Astrocyte (in vitro differentiated cells and primary cell): ENCODE results near the gene B3GALT6. TPM values are rescaled to one million over a fixed set of nuclear protein-coding genes. Genes with fewer than 3 reads are reported as not detected.

Source experiments
- DNase-seq: peaks from one replicate; pipeline ENCODE4 v3.0.0-alpha.2; 2010; ENCODE audit warnings: low read depth
- FAIRE-seq: peaks from 2 replicates; lab custom pipeline; 2011; peaks lifted over from hg19 to GRCh38; lab: Jason Lieb, UNC
- H2AFZ ChIP-seq: 2 replicates; pipeline ENCODE4 v1.6.0; 2012; ENCODE audit warnings: low read depth, low read length, inconsistent platforms
- H3K27ac ChIP-seq: 2 replicates; pipeline ENCODE4 v1.5.1; 2011; ENCODE audit warnings: low read depth, low read length, inconsistent platforms
- H3K27me3 ChIP-seq: 2 replicates; pipeline ENCODE4 v1.6.0; 2011; ENCODE audit warnings: low read length, inconsistent platforms; ENCODE audit not compliant: insufficient read depth
- H3K36me3 ChIP-seq: 2 replicates; pipeline ENCODE4 v1.5.1; 2011; ENCODE audit warnings: low read length, inconsistent platforms; ENCODE audit not compliant: insufficient read depth
- H3K4me1 ChIP-seq: 2 replicates; pipeline ENCODE4 v1.5.1; 2011; ENCODE audit warnings: low read length, inconsistent platforms; ENCODE audit not compliant: insufficient read depth
- H3K4me2 ChIP-seq: 2 replicates; pipeline ENCODE4 v1.6.0; 2012; ENCODE audit warnings: low read length, inconsistent platforms
- H3K4me3 ChIP-seq: 2 replicates; pipeline ENCODE4 v1.5.1; 2011; ENCODE audit warnings: low read depth, mild to moderate bottlenecking, low read length, inconsistent platforms; ENCODE audit not compliant: insufficient read depth
- H3K79me2 ChIP-seq: 2 replicates; pipeline ENCODE4 v1.6.0; 2012; ENCODE audit warnings: mild to moderate bottlenecking, low read length, inconsistent platforms; ENCODE audit not compliant: insufficient read depth
- H3K9ac ChIP-seq: 2 replicates; pipeline ENCODE4 v1.6.0; 2012; ENCODE audit warnings: mild to moderate bottlenecking, low read length, inconsistent platforms
- H3K9me3 ChIP-seq: 2 replicates; pipeline ENCODE4 v1.5.1; 2012; ENCODE audit warnings: low read depth, mild to moderate bottlenecking, low read length, inconsistent platforms; ENCODE audit not compliant: insufficient read depth
- H4K20me1 ChIP-seq: 2 replicates; pipeline ENCODE4 v1.6.0; 2012; ENCODE audit warnings: low read length, inconsistent platforms; ENCODE audit not compliant: insufficient read depth
- H3K27ac Mint-ChIP-seq: one replicate; pipeline ENCODE4 v1.8.0; 2021; ENCODE audit warnings: mild to moderate bottlenecking, mixed read lengths; ENCODE audit not compliant: unreplicated experiment
- H3K27me3 Mint-ChIP-seq: one replicate; pipeline ENCODE4 v1.8.0; 2021; ENCODE audit warnings: low read depth, mixed read lengths; ENCODE audit not compliant: unreplicated experiment
- H3K36me3 Mint-ChIP-seq: one replicate; pipeline ENCODE4 v1.8.0; 2021; ENCODE audit warnings: low read depth, mixed read lengths; ENCODE audit not compliant: unreplicated experiment
- H3K4me1 Mint-ChIP-seq: one replicate; pipeline ENCODE4 v1.8.0; 2021; ENCODE audit warnings: low read depth, mixed read lengths; ENCODE audit not compliant: unreplicated experiment
- H3K4me3 Mint-ChIP-seq: one replicate; pipeline ENCODE4 v1.8.0; 2021; ENCODE audit warnings: mild to moderate bottlenecking, moderate library complexity, mixed read lengths; ENCODE audit not compliant: unreplicated experiment
- H3K9me3 Mint-ChIP-seq: one replicate; pipeline ENCODE4 v1.8.0; 2021; ENCODE audit warnings: mild to moderate bottlenecking, mixed read lengths; ENCODE audit not compliant: unreplicated experiment
- EZH2 ChIP-seq: IDR thresholded peaks from 2 replicates; pipeline ENCODE4 v1.6.1; 2012; ENCODE audit warnings: mild to moderate bottlenecking, low read length, inconsistent platforms; ENCODE audit not compliant: insufficient read depth
- total RNA-seq: library from RNA; stranded (reverse); gene quantifications from 2 replicates; pipeline ENCODE4 v1.2.1, GENCODE V29; 2021
- TF ChIP-seq, protein P1 (sequence below): IDR thresholded peaks from 2 replicates; pipeline ENCODE4 v1.5.1; 2011; ENCODE audit warnings: low read depth, mild to moderate bottlenecking, inconsistent platforms, low read length, moderate library complexity; ENCODE audit not compliant: insufficient read depth

The B3GALT6 gene
- total RNA-seq, 1 donor from 2014 or later, result 22.4 TPM

DNA sequence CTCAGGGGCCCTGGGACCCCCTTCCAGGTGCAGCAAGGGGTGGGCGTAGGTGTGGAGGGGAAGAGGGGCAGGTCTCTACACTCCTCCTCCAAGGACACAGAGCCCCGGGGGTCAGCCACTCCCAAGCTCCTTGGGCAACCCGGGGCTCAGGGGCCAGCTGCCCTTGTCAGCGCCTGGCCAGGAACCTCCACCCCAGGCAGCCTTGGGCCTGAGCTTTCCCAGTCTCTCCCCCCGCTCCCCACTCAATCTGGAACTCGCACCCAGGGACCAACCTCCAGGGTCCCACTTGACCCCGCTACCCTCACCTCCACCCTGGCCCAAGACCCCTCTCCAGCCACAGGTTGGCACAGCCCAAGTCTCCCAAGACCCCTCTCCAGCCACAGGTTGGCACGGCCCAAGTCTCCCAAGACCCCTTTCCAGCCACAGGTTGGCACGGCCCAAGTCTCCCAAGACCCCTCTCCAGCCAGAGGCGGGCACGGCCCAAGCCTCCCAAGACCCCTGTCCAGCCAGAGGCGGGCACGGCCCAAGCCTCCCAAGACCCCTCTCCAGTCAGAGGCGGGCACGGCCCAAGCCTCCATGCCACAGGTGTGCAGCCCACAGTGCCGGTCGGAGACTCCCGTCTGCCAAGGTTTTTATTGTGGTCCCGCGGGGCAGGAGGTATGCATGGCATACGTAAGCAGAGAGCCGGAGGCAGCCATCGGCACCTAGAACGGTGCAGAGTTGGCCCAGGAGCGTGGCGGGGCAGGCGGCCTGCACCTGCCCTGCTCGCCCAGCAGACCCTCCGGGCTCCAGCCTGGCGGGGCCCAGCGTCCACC lies 21.1 kb upstream of the B3GALT6 start:
- Histone ChIP-seq H3K79me2 (no peaks in the 10 kb centered on the region), H3K4me3 (no peak overlapping the region), H2AFZ (no peak overlapping the region), H3K9ac (no peak overlapping the region), H3K9me3 (no peaks in the 10 kb centered on the region), H4K20me1 (peaks cover 7% of the 10 kb centered on the region), H3K27ac (no peak overlapping the region), H3K27me3 (peaks cover 3% of the 10 kb centered on the region), H3K36me3 (no peaks in the 10 kb centered on the region), H3K4me1 (peaks cover 27% of the 10 kb centered on the region), H3K4me2 (no peak overlapping the region)
- no peaks in the 10 kb centered on the region for H3K9me3 Mint-ChIP-seq
- H3K36me3 Mint-ChIP-seq, result no peaks in the 10 kb centered on the region
- H3K4me1 Mint-ChIP-seq, result peaks cover 7% of the 10 kb centered on the region
- DNase-seq (no peak), FAIRE-seq (no peak)
- H3K4me3 Mint-ChIP-seq, result no peak overlapping the region
- no peak overlapping the region for H3K27ac Mint-ChIP-seq
- TF ChIP-seq, protein P1, sequence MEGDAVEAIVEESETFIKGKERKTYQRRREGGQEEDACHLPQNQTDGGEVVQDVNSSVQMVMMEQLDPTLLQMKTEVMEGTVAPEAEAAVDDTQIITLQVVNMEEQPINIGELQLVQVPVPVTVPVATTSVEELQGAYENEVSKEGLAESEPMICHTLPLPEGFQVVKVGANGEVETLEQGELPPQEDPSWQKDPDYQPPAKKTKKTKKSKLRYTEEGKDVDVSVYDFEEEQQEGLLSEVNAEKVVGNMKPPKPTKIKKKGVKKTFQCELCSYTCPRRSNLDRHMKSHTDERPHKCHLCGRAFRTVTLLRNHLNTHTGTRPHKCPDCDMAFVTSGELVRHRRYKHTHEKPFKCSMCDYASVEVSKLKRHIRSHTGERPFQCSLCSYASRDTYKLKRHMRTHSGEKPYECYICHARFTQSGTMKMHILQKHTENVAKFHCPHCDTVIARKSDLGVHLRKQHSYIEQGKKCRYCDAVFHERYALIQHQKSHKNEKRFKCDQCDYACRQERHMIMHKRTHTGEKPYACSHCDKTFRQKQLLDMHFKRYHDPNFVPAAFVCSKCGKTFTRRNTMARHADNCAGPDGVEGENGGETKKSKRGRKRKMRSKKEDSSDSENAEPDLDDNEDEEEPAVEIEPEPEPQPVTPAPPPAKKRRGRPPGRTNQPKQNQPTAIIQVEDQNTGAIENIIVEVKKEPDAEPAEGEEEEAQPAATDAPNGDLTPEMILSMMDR, result no peak
- TF ChIP-seq EZH2, result no peak
- peaks cover 2% of the 10 kb centered on the region for H3K27me3 Mint-ChIP-seq

DNA sequence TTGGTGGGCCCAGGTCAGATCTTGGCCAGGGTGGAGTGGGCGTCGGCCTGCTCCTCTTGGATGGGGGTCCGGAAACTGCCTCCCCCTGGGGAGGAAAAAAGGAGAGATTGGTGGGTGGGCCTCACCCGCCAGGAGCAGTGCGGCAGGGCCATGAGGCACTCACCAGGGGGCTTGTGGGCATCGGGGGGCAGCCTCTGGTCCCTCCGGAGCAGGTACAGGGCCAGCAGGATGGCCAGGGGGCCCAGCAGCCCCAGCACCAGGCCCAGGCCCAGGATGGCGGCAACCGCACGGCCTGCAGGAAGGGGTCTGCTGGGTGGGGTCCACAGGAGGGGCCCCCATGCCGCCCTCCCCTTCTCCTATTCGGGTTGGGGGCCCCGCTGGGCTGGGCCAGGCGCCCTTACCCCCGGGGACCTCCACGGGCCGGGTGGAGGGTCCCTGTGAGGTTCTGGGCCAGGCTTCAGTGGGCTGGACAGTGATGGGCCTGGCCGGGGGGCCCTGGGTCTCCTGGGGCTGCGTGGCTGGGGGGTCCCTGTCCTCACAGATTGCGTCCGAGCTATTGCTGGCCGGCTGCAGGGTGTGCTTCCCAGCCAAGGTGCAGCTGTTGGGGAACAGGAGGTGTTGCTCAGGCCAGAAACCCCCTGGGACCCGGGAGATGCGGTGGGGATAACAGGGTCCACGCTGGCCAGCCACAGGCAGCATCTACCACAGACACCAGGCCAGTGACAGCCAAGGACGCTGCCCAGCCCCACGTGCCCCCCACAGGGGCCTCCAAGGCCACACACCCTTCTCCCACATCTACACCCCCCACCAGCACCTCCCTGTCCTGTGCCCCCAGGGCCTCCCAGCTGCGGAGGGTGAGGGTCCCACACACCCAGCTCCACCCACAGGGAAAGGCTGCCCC lies 20.2 kb upstream of the B3GALT6 start:
- no peak overlapping the region for H3K4me2 ChIP-seq
- H3K27ac ChIP-seq, result no peak overlapping the region
- no peak overlapping the region for H3K9ac ChIP-seq
- no peak overlapping the region for H3K4me3 ChIP-seq
- H3K4me1 ChIP-seq, result peaks cover 18% of the 10 kb centered on the region
- Mint-ChIP-seq H3K4me1 (peaks cover 7% of the 10 kb centered on the region), H3K27ac (no peak overlapping the region), H3K27me3 (peaks cover 2% of the 10 kb centered on the region), H3K36me3 (peaks cover 3% of the 10 kb centered on the region), H3K9me3 (no peaks in the 10 kb centered on the region), H3K4me3 (no peak overlapping the region)
- no peak for DNase-seq
- TF ChIP-seq EZH2, result no peak
- TF ChIP-seq, protein P1, result no peak
- H3K36me3 ChIP-seq, result no peaks in the 10 kb centered on the region
- no peaks in the 10 kb centered on the region for H3K79me2 ChIP-seq
- FAIRE-seq, result no peak
- peaks cover 12% of the 10 kb centered on the region for H4K20me1 ChIP-seq
- H3K27me3 ChIP-seq, result no peaks in the 10 kb centered on the region
- H3K9me3 ChIP-seq, result no peaks in the 10 kb centered on the region
- no peak overlapping the region for H2AFZ ChIP-seq
